ENCODE data around the gene PELI1.

Gene PELI1

GRCh38 chr2:64166637-64167420 is 22.6 kb upstream of the PELI1 start:
- H3K4me3 Mint-ChIP-seq: no peak overlapping the region

GRCh38 chr2:64166212-64166611 is 22.0 kb upstream of the PELI1 start:
- Mint-ChIP-seq H3K36me3 (no peaks in the 10 kb centered on the region), H3K9me3 (no peaks in the 10 kb centered on the region), H3K4me1 (no peaks in the 10 kb centered on the region), H3K4me3 (no peak overlapping the region), H3K27ac (no peak overlapping the region), H3K27me3 (no peaks in the 10 kb centered on the region)
- no peak for ATAC-seq

More at GRCh38 chr2:64166637-64167420, 22.6 kb upstream of the PELI1 start:
- Mint-ChIP-seq H3K27me3 (no peaks in the 10 kb centered on the region), H3K9me3 (no peaks in the 10 kb centered on the region), H3K36me3 (no peaks in the 10 kb centered on the region), H3K27ac (no peak overlapping the region), H3K4me1 (no peaks in the 10 kb centered on the region)
- no peak for ATAC-seq

GRCh38 chr2:64165706-64166105 is 21.5 kb upstream of the PELI1 start:
- no peak overlapping the region for H3K4me3 Mint-ChIP-seq
- H3K27ac Mint-ChIP-seq: no peak overlapping the region
- no peak for ATAC-seq
- no peaks in the 10 kb centered on the region for H3K4me1 Mint-ChIP-seq
- no peaks in the 10 kb centered on the region for H3K27me3 Mint-ChIP-seq
- H3K36me3 Mint-ChIP-seq: no peaks in the 10 kb centered on the region
- H3K9me3 Mint-ChIP-seq: no peaks in the 10 kb centered on the region

GRCh38 chr2:64164629-64165028 is 20.4 kb upstream of the PELI1 start:
- Mint-ChIP-seq H3K4me3 (no peak overlapping the region), H3K27me3 (no peaks in the 10 kb centered on the region), H3K4me1 (peaks cover 3% of the 10 kb centered on the region), H3K27ac (no peak overlapping the region), H3K9me3 (no peaks in the 10 kb centered on the region), H3K36me3 (no peaks in the 10 kb centered on the region)
- ATAC-seq: no peak

- H3K36me3 Mint-ChIP-seq: no peaks in the 10 kb centered on the region
- no peak for ATAC-seq
These were observed 18.3 kb upstream of the PELI1 start for GRCh38 chr2:64162516-64162915.

GRCh38 chr2:64157792-64158191 is 13.6 kb upstream of the PELI1 start:
- H3K27me3 Mint-ChIP-seq: no peaks in the 10 kb centered on the region
- H3K4me3 Mint-ChIP-seq: no peak overlapping the region
- peaks cover 13% of the 10 kb centered on the region for H3K36me3 Mint-ChIP-seq
- H3K4me1 Mint-ChIP-seq: peaks cover 6% of the 10 kb centered on the region
- no peaks in the 10 kb centered on the region for H3K9me3 Mint-ChIP-seq
- ATAC-seq: no peak
- H3K27ac Mint-ChIP-seq: no peak overlapping the region

More at GRCh38 chr2:64162516-64162915, 18.3 kb upstream of the PELI1 start:
- no peak overlapping the region for H3K4me3 Mint-ChIP-seq
- no peaks in the 10 kb centered on the region for H3K9me3 Mint-ChIP-seq
- H3K4me1 Mint-ChIP-seq: peaks cover 6% of the 10 kb centered on the region
- no peak overlapping the region for H3K27ac Mint-ChIP-seq
- H3K27me3 Mint-ChIP-seq: no peaks in the 10 kb centered on the region

GRCh38 chr2:64153811-64154210 is 9.6 kb upstream of the PELI1 start:
- no peak for ATAC-seq
- H3K27ac Mint-ChIP-seq: no peak overlapping the region
- H3K36me3 Mint-ChIP-seq: peaks cover 13% of the 10 kb centered on the region
- H3K9me3 Mint-ChIP-seq: no peaks in the 10 kb centered on the region
- no peaks in the 10 kb centered on the region for H3K4me1 Mint-ChIP-seq
- no peak overlapping the region for H3K4me3 Mint-ChIP-seq
- H3K27me3 Mint-ChIP-seq: no peaks in the 10 kb centered on the region

- no peaks in the 10 kb centered on the region for H3K4me1 Mint-ChIP-seq
- H3K27me3 Mint-ChIP-seq: no peaks in the 10 kb centered on the region
- H3K4me3 Mint-ChIP-seq: no peak overlapping the region
- H3K36me3 Mint-ChIP-seq: peaks cover 13% of the 10 kb centered on the region
- H3K9me3 Mint-ChIP-seq: no peaks in the 10 kb centered on the region
- no peak overlapping the region for H3K27ac Mint-ChIP-seq
- no peak for ATAC-seq
These were observed 7.3 kb upstream of the PELI1 start for GRCh38 chr2:64151476-64151875.

- H3K4me3 Mint-ChIP-seq: no peak overlapping the region
- H3K27me3 Mint-ChIP-seq: no peaks in the 10 kb centered on the region
- H3K36me3 Mint-ChIP-seq: no peaks in the 10 kb centered on the region
- no peak overlapping the region for H3K27ac Mint-ChIP-seq
- H3K4me1 Mint-ChIP-seq: peaks cover 24% of the 10 kb centered on the region
- no peak for ATAC-seq
- H3K9me3 Mint-ChIP-seq: no peaks in the 10 kb centered on the region
These were observed 1.5 kb upstream of the PELI1 start for GRCh38 chr2:64145714-64146113.

- no peaks in the 10 kb centered on the region for H3K27me3 Mint-ChIP-seq
- no peaks in the 10 kb centered on the region for H3K9me3 Mint-ChIP-seq
- H3K27ac Mint-ChIP-seq: peak overlapping the region; percentile 96
- no peak for ATAC-seq
- H3K36me3 Mint-ChIP-seq: no peaks in the 10 kb centered on the region
- peaks cover 28% of the 10 kb centered on the region for H3K4me1 Mint-ChIP-seq
- no peak overlapping the region for H3K4me3 Mint-ChIP-seq
These were observed 899 bp upstream of the PELI1 start for GRCh38 chr2:64145119-64145518.

- Mint-ChIP-seq H3K36me3 (peaks cover 7% of the 10 kb centered on the region), H3K27ac (peak overlapping the region; percentile 96), H3K4me3 (peak overlapping the region; percentile 96), H3K27me3 (no peaks in the 10 kb centered on the region), H3K4me1 (peaks cover 43% of the 10 kb centered on the region), H3K9me3 (no peaks in the 10 kb centered on the region)
- ATAC-seq: peak; percentile 0
These were observed 807 bp downstream of the PELI1 start for GRCh38 chr2:64143169-64144056.

- Mint-ChIP-seq H3K27ac (peak overlapping the region; percentile 96), H3K4me1 (peaks cover 50% of the 10 kb centered on the region), H3K9me3 (no peaks in the 10 kb centered on the region), H3K4me3 (peak overlapping the region; percentile 96), H3K27me3 (no peaks in the 10 kb centered on the region), H3K36me3 (peaks cover 13% of the 10 kb centered on the region)
- ATAC-seq: no peak
These were observed 1.5 kb downstream of the PELI1 start for GRCh38 chr2:64142741-64143168.

- Mint-ChIP-seq H3K36me3 (peaks cover 15% of the 10 kb centered on the region), H3K4me1 (peaks cover 58% of the 10 kb centered on the region), H3K27me3 (no peaks in the 10 kb centered on the region), H3K9me3 (no peaks in the 10 kb centered on the region), H3K27ac (peak overlapping the region; percentile 96), H3K4me3 (peak overlapping the region; percentile 96)
- ATAC-seq: no peak
These were observed 2.4 kb downstream of the PELI1 start for GRCh38 chr2:64141674-64142405.

GRCh38 chr2:64140665-64141200 is 3.5 kb downstream of the PELI1 start:
- Mint-ChIP-seq H3K36me3 (peaks cover 19% of the 10 kb centered on the region), H3K4me1 (peaks cover 64% of the 10 kb centered on the region), H3K27me3 (no peaks in the 10 kb centered on the region), H3K4me3 (no peak overlapping the region), H3K9me3 (no peaks in the 10 kb centered on the region), H3K27ac (peak overlapping the region; percentile 96)
- ATAC-seq: no peak

GRCh38 chr2:64139956-64140355 is 4.3 kb downstream of the PELI1 start:
- no peak for ATAC-seq
- H3K27me3 Mint-ChIP-seq: no peaks in the 10 kb centered on the region
- peaks cover 25% of the 10 kb centered on the region for H3K36me3 Mint-ChIP-seq
- peaks cover 70% of the 10 kb centered on the region for H3K4me1 Mint-ChIP-seq
- no peaks in the 10 kb centered on the region for H3K9me3 Mint-ChIP-seq
- H3K4me3 Mint-ChIP-seq: no peak overlapping the region
- peak overlapping the region; percentile 96 for H3K27ac Mint-ChIP-seq

All from stimulated activated memory B cell treated with anti-CD40 and anti-IgM and Interleukin-4, amounts not matched to agents 10 μg/mL and 1 μg/mL and 100 μg/mL, for 72 hours (primary cell).